HUES64 (cell line): ENCODE results near the gene ACAP2. TPM values are rescaled to one million over a fixed set of nuclear protein-coding genes. Genes with fewer than 3 reads are reported as not detected.
"Not testable (repeated sequence)": the region's sequence is repeated elsewhere in the genome, so short reads cannot be mapped to it uniquely, and the experiment has no call there.

Experiments
- H3K27ac ChIP-seq: 2 replicates; pipeline ENCODE4 v1.7.0; 2013; ENCODE audit warnings: low read depth, low read length, inconsistent platforms
- H3K27me3 ChIP-seq: 2 replicates; pipeline ENCODE4 v1.6.1; 2013; ENCODE audit warnings: mild to moderate bottlenecking, low read length; ENCODE audit not compliant: insufficient read depth
- H3K36me3 ChIP-seq: 2 replicates; pipeline ENCODE4 v1.6.1; 2013; ENCODE audit warnings: mild to moderate bottlenecking, low read length; ENCODE audit not compliant: insufficient read depth
- H3K4me1 ChIP-seq: 2 replicates; pipeline ENCODE4 v1.6.1; 2013; ENCODE audit warnings: mild to moderate bottlenecking, low read length, moderate library complexity; ENCODE audit not compliant: insufficient read depth
- H3K4me3 ChIP-seq: 2 replicates; pipeline ENCODE4 v1.5.1; 2013; ENCODE audit warnings: mild to moderate bottlenecking, low read length, moderate library complexity
- H3K9ac ChIP-seq: 2 replicates; pipeline ENCODE4 v1.6.1; 2013; ENCODE audit warnings: mild to moderate bottlenecking, low read depth, low read length
- H3K9me3 ChIP-seq: 2 replicates; pipeline ENCODE4 v1.6.1; 2013; ENCODE audit warnings: low read depth, low read length; ENCODE audit not compliant: insufficient read depth
- WGBS: fragments of 150-250, 120-280 bp; methylation state at CpG from one replicate; pipeline ENCODE4 v1.1.7; 2013; ENCODE audit warnings: missing lambda C conversion rate; 5-methylcytosine and 5-hydroxymethylcytosine counted together
- polyA plus RNA-seq, 2 experiments: library from polyadenylated mRNA; stranded (reverse); fragments of 50-300 nt; gene quantifications; one replicate each; pipeline ENCODE4 v1.2.3, GENCODE V29; 2013

The ACAP2 gene
- 16.4 TPM for polyA plus RNA-seq (2013, experiment 1 of 2)
- 20.5 TPM for polyA plus RNA-seq (2013, experiment 2 of 2)

DNA sequence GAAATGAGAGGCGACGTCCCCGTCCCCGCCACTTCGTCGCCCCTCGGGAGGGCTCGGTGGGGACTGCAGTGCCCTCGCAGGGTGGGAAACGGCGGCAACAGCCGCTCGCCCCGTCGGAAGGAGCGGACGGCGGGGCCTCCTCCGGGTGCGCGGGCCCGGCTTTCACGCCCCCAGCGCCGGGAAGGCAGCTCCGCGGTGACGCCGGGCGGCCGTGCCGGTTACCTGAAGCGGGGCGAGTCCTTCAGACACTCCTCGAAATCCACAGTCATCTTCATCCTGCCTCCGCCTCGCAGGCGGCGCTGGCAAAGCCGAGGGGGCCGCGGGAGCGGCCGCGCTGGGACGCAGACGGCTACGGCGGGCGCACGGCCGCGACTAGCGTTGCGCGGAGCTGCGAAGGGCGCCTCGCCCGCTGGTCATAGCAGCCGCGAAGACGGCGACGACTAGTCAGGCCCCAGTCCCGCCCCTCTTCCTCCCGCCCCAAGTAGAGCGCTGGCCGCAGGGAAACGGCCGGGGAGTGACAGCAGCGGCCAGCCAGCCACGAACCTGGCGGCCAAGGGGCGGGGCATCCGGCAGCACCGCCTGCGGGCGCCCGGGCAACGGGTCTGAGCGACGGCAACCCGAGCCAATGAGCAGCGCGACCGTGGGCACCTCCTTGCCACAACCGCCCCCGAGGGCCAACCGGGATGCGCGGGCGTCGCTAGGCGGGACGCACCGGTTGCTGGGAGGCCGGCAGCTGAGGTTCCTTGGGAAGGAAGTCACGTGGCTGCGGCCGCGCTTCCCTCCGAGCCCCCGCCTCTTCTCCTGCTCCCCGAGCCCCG is at the start of gene ACAP2:
TSS of gene ACAP2 (minus strand) at position 448 of the 818 bp plus-strand sequence. CDS start at position 275, 173 bp downstream.
- no peaks in the 10 kb centered on the region for H3K27me3 ChIP-seq
- WGBS, result under 1% methylated on average over 106 of the region's 106 CpGs
- H3K36me3 ChIP-seq, result no peaks in the 10 kb centered on the region
- peaks cover 24% of the 10 kb centered on the region for H3K4me1 ChIP-seq
- H3K9ac ChIP-seq, result peak within 1 kb of the TSS; percentile 79
- peak within 1 kb of the TSS; percentile 76 for H3K4me3 ChIP-seq
- peak within 1 kb of the TSS; percentile 70; the same call in 1 of the 2 replicates for H3K27ac ChIP-seq
- H3K9me3 ChIP-seq, result no peaks in the 10 kb centered on the region

- Histone ChIP-seq H3K4me3 (no peak overlapping the region), H3K27ac (no peak overlapping the region), H3K9ac (no peak overlapping the region), H3K4me1 (no peaks in the 10 kb centered on the region), H3K9me3 (no peaks in the 10 kb centered on the region), H3K36me3 (no peaks in the 10 kb centered on the region), H3K27me3 (no peaks in the 10 kb centered on the region)
- 90% methylated on average over 2 of the region's 3 CpGs for WGBS
Observed at GRCh38 chr3:195475614-195476013, 32.8 kb upstream of the ACAP2 start.

GRCh38 chr3:195475116-195475515 is 32.3 kb upstream of the ACAP2 start:
- H3K9me3 ChIP-seq, H3K4me3 ChIP-seq, H3K4me1 ChIP-seq, H3K27me3 ChIP-seq, H3K9ac ChIP-seq, H3K27ac ChIP-seq, H3K36me3 ChIP-seq: not testable (repeated sequence)
- 87% methylated on average over 8 of the region's 8 CpGs for WGBS

- Histone ChIP-seq H3K4me3 (no peak overlapping the region), H3K9ac (no peak overlapping the region), H3K36me3 (no peaks in the 10 kb centered on the region), H3K27ac (no peak overlapping the region), H3K9me3 (no peaks in the 10 kb centered on the region), H3K4me1 (no peaks in the 10 kb centered on the region), H3K27me3 (no peaks in the 10 kb centered on the region)
- WGBS, result 92% methylated on average over 4 of the region's 4 CpGs
Observed at GRCh38 chr3:195468841-195469240, 26.0 kb upstream of the ACAP2 start.

DNA sequence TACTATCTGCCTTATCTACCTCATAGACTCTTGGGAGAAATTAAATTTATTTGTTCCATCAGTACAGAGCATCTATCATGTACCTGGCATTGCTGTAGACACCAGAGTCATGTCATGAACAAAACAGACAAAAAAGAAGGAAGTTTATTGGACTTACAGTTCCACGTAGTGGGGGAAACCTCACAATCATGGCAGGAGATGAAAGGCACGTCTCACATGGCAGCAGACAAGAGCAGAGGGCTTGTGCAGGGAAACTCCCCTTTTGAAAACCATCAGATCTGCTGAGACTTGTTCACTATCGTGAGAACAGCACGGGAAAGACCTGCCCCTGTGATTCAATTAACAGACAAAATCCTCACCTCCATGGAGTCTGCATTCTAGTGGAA is 25.6 kb upstream of the ACAP2 start:
- no peaks in the 10 kb centered on the region for H3K27me3 ChIP-seq
- 87% methylated on average over 4 of the region's 4 CpGs for WGBS
- no peak overlapping the region for H3K27ac ChIP-seq
- no peaks in the 10 kb centered on the region for H3K36me3 ChIP-seq
- H3K9me3 ChIP-seq, result no peaks in the 10 kb centered on the region
- H3K4me1 ChIP-seq, result no peaks in the 10 kb centered on the region
- H3K9ac ChIP-seq, result no peak overlapping the region
- H3K4me3 ChIP-seq, result no peak overlapping the region

DNA sequence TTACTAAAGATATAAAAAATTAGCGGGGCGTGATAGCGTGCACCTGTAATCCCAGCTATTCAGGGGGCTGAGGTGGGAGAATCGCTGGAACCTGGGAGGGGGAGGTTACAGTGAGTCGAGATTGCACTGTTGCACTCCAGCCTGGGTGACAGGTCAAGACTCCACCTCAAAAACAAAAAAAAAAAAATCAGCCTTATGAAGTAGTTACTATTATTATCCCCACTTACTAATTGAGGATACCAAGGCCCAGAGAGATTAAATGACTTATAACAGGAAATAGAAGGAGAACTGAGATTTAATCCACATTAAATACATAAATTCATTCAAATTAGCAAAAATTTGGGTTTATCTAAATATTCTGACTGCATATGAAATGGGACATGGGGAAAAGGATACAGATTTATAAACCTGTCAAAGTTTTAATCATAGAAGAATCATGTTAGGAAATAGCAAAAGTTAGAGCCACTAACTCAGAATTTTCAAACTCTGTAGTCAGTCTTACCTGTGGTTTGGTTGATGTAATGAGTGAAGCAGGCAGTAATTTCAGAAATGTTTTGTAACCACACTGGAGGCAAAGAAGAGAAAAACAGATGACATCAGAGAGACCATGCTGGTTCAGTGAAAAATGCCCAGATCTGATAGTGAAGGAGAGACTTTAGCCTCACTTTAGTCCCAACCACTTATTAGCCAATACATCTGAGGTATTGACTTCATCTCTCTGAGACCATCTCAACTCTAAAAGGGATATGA is 25.0 kb upstream of the ACAP2 start:
- Histone ChIP-seq H3K27ac (no peak overlapping the region), H3K27me3 (no peaks in the 10 kb centered on the region), H3K9me3 (no peaks in the 10 kb centered on the region), H3K4me1 (no peaks in the 10 kb centered on the region), H3K36me3 (no peaks in the 10 kb centered on the region), H3K9ac (no peak overlapping the region), H3K4me3 (no peak overlapping the region)
- WGBS, result 93% methylated on average over 4 of the region's 5 CpGs

- H3K27ac ChIP-seq, result no peak overlapping the region
- no peaks in the 10 kb centered on the region for H3K4me1 ChIP-seq
Observed at GRCh38 chr3:195466251-195466650, 23.4 kb upstream of the ACAP2 start.

DNA sequence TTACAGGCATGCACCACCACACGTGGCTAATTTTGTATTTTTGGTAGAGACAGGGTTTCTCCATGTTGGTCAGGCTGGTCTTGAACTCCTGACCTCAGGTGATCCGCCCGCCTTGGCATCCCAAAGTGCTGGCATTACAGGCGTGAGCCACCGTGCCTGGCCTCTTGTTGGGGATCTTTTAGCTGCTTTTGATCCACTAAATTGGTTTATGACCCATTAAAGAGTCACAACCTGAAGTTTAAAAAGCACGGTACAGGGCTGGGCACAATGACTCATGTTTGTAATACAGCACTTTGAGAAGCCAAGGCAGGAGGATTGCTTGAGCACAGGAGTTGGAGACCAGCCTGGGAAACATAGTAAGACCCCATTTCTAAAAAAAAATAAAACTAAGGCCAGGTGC is 20.1 kb upstream of the ACAP2 start:
- H3K27me3 ChIP-seq, H3K4me3 ChIP-seq, H3K9ac ChIP-seq, H3K27ac ChIP-seq, H3K9me3 ChIP-seq, H3K36me3 ChIP-seq, H3K4me1 ChIP-seq: not testable (repeated sequence)
- 95% methylated on average over 6 of the region's 6 CpGs for WGBS

More at GRCh38 chr3:195466251-195466650, 23.4 kb upstream of the ACAP2 start:
- no peaks in the 10 kb centered on the region for H3K27me3 ChIP-seq
- H3K9ac ChIP-seq, result no peak overlapping the region
- H3K36me3 ChIP-seq, result no peaks in the 10 kb centered on the region
- WGBS, result 93% methylated on average over 4 of the region's 4 CpGs
- H3K9me3 ChIP-seq, result no peaks in the 10 kb centered on the region
- H3K4me3 ChIP-seq, result no peak overlapping the region

DNA sequence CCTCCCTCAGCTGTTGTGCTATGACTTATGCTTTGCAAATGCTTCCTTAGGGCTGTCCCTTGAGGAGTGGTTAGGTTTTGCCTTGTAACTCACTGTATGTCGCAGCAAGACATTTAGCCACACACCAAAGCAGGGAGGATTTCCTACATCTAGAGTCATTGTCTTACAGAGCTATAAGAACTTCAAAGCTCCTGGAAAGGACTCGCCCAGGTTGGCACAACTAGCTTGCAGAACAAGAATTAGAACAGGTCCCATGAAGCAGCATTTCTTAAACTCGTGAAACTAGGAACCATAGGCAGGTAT is 19.4 kb upstream of the ACAP2 start:
- H3K36me3 ChIP-seq, result no peaks in the 10 kb centered on the region
- H3K4me1 ChIP-seq, result no peaks in the 10 kb centered on the region
- 89% methylated on average over 3 of the region's 3 CpGs for WGBS

GRCh38 chr3:195461594-195462307 is 18.9 kb upstream of the ACAP2 start:
- WGBS, result 80% methylated on average over 7 of the region's 7 CpGs
- H3K9me3 ChIP-seq, result no peaks in the 10 kb centered on the region
- no peaks in the 10 kb centered on the region for H3K27me3 ChIP-seq
- no peak overlapping the region for H3K4me3 ChIP-seq
- no peaks in the 10 kb centered on the region for H3K36me3 ChIP-seq
- no peak overlapping the region for H3K9ac ChIP-seq
- no peak overlapping the region for H3K27ac ChIP-seq
- H3K4me1 ChIP-seq, result no peaks in the 10 kb centered on the region

More for the DNA sequence above, 19.4 kb upstream of the ACAP2 start:
- no peak overlapping the region for H3K27ac ChIP-seq
- H3K27me3 ChIP-seq, result no peaks in the 10 kb centered on the region
- H3K9me3 ChIP-seq, result no peaks in the 10 kb centered on the region
- no peak overlapping the region for H3K4me3 ChIP-seq
- H3K9ac ChIP-seq, result no peak overlapping the region

DNA sequence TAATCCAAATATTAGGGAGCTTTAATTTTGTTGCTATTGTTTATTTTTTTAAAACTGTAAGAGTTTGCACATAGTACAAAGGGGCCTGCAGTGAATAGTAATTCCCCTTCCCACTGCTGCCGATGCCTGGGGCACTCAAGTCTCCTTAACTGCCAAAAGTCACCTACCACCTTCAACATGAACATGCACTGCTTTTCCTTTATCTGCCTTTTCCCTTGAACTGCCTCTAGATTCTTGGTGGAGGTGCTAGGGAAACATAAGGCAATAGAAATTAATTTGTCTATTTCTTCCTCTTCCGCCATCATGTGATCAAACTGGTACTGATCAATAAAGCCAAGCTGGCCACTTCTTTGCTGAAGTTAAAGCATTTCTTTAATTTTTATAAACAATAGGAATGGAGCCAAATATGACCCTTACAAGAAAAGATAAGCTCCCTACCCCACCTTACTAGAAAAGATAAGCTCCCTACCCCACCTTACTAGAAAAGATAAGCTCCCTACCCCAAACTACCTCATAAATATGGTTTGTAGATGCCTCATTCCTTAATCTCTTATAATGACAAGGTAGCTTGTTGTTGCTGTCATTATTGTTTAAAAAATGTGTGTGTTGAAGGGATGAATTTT is 17.4 kb upstream of the ACAP2 start:
- no peaks in the 10 kb centered on the region for H3K36me3 ChIP-seq
- no peak overlapping the region for H3K4me3 ChIP-seq
- no peaks in the 10 kb centered on the region for H3K9me3 ChIP-seq
- no peak overlapping the region for H3K9ac ChIP-seq
- no peak overlapping the region for H3K27ac ChIP-seq
- no peaks in the 10 kb centered on the region for H3K4me1 ChIP-seq
- no peaks in the 10 kb centered on the region for H3K27me3 ChIP-seq
- 86% methylated on average over 2 of the region's 2 CpGs for WGBS
